Activated CD4-positive, alpha-beta T cell treated with anti-CD3 and anti-CD28 coated beads, Interleukin-2, amount 10 ng/mL, durations not matched to agents 24 days and 14 days (primary cell): Measurements from ENCODE around the gene TMEM144. TPM values are rescaled to one million over a fixed set of nuclear protein-coding genes. Genes with fewer than 3 reads are reported as not detected.

Experiments used
- total RNA-seq: library from RNA; stranded (reverse); gene quantifications from 2 replicates; pipeline ENCODE4 v1.2.3, GENCODE V29; 2022

The TMEM144 gene
- total RNA-seq, 1 donor from 2014 or later: not detected

Other genes starting within 250 kb of the TMEM144 start
- gene GASK1B, start 37.5 kb upstream of the TMEM144 start, total RNA-seq: not detected in 2 replicates